ENCODE measurements around the gene ZNF85. TPM values are rescaled to one million over a fixed set of nuclear protein-coding genes. Genes with fewer than 3 reads are reported as not detected.
"Not testable (repeated sequence)": the region's sequence is repeated elsewhere in the genome, so short reads cannot be mapped to it uniquely, and the experiment has no call there.

The ZNF85 gene
- total RNA-seq: 4.8 TPM

GRCh38 chr19:20923077-20923871, at the start of gene ZNF85:
ZNF85 (plus strand) TSS chr19:20923251; CDS start chr19:20923401, 150 bp downstream.
- ATAC-seq (peak; percentile 99), DNase-seq (ENCODE audit: low spot score) (peak; percentile 92)
- intact Hi-C loops (cut with DNase I): no loop called here

GRCh38 chr19:20879501-20879900, 43.5 kb upstream of the ZNF85 start:
- DNase-seq (ENCODE audit: low spot score) (no peak), ATAC-seq (no peak)
- intact Hi-C loops (cut with DNase I): no loop called here

GRCh38 chr19:20912973-20913372, 10.1 kb upstream of the ZNF85 start:
- ATAC-seq: no peak
- DNase-seq (ENCODE audit: low spot score): no peak
- intact Hi-C loops (cut with DNase I): no loop called here

DNA sequence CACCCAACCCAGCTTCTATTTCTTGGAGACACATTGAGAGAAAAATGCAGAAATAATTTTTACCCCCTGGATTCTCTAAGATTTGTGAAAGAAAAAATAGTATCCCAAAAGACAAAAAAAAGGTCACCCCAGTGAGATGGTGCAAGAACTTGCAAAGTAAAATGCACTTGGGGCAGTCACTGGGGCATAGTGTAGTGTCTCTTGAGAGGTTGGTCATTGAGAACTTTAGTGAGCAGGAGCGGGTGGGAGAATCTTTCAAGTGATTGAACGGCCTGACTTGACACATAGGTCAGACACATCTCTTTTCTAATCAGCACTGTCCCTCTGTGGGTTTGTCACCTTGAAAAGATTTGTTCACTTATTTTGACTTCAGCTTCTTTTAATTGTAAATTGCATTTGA, 2.4 kb downstream of the ZNF85 start:
- ATAC-seq: no peak
- intact Hi-C loops (cut with DNase I): no loop called here
- no peak for DNase-seq (ENCODE audit: low spot score)

- intact Hi-C loops (cut with DNase I): no loop called here
- ATAC-seq (no peak), DNase-seq (ENCODE audit: low spot score) (no peak)
Observed at GRCh38 chr19:20926796-20927195, 3.7 kb downstream of the ZNF85 start.

GRCh38 chr19:20928371-20928770, 5.3 kb downstream of the ZNF85 start:
- intact Hi-C loops (cut with DNase I): no loop called here
- no peak for ATAC-seq

GRCh38 chr19:20936322-20936947, 13.4 kb downstream of the ZNF85 start:
- intact Hi-C loops (cut with DNase I); DNase-seq (ENCODE audit: low spot score); ATAC-seq: not testable (repeated sequence)

More at GRCh38 chr19:20928371-20928770, 5.3 kb downstream of the ZNF85 start:
- no peak for DNase-seq (ENCODE audit: low spot score)

- ATAC-seq; intact Hi-C loops (cut with DNase I); DNase-seq (ENCODE audit: low spot score): not testable (repeated sequence)
Observed at GRCh38 chr19:20952561-20953095, 29.6 kb downstream of the ZNF85 start.

- DNase-seq (ENCODE audit: low spot score): no peak
- ATAC-seq: no peak
- intact Hi-C loops (cut with DNase I): no loop called here
Observed at GRCh38 chr19:20964798-20965197, 41.7 kb downstream of the ZNF85 start.

- ATAC-seq (no peak), DNase-seq (ENCODE audit: low spot score) (no peak)
- intact Hi-C loops (cut with DNase I): no loop called here
Observed at GRCh38 chr19:20968092-20968491, 45.0 kb downstream of the ZNF85 start.

DNA sequence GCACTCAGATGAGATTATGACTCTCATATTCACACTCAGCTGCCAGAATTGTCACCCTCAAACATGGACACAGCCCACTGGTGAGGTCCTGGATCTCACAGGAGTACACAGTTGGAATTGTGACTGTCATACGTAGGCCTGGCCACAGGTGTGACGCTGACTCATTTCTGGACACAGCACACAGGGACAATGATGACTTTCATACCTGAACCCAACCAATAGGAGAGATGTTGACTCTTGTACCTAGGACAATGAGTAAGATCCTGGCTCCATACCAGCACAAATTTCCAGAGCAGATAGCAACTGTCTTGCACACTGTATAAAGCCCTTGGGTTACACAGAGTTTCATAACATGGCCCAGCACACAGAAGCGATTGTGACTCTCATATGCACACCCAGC, 46.4 kb downstream of the ZNF85 start:
- no peak for ATAC-seq
- no peak for DNase-seq (ENCODE audit: low spot score)
- intact Hi-C loops (cut with DNase I): no loop called here

- ATAC-seq (no peak), DNase-seq (ENCODE audit: low spot score) (no peak)
- intact Hi-C loops (cut with DNase I): no loop called here
Observed at GRCh38 chr19:20969898-20970297, 46.8 kb downstream of the ZNF85 start.

- intact Hi-C loops (cut with DNase I); ATAC-seq; DNase-seq (ENCODE audit: low spot score): not testable (repeated sequence)
Observed at GRCh38 chr19:20992788-20993187, 69.7 kb downstream of the ZNF85 start.

DNA sequence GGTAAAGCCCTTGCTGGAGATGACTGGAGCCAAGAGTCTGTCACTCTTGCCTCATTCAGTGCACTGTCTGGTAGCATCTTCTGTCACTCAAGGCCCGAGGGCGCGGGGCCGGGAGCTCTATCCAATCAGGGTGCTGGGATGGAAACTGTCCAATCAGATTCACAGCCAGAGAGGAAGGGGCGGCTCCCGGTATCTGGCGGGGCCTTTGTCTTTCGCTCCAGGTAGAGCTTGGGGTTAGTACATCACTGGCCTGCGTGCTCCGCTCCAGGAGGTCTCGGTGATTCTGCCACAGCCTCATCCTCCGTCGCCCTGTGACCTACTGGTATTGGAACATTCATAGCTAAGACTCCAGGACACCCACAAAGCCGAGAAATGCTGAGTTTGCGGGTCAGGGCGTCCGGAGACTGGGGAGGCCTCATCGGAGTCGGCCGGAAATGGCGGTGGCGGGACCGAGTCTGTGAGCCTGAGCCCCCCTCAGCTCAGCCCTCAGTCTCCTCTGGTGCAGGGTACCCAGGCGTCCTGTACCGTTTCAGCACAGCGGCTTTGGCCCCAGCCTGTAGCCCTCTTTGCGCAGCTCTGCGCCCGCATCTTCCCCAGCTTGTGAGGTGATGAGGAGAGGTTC, 76.8 kb downstream of the ZNF85 start:
- intact Hi-C loops (cut with DNase I): no loop called here
- DNase-seq (ENCODE audit: low spot score): peak; percentile 85
- peak; percentile 100 for ATAC-seq

Other genes with a start within 250 kb of the ZNF85 start
- gene ZNF66, start 146.9 kb upstream of the ZNF85 start, total RNA-seq: 6.0 TPM
- gene ZNF430, start 97.4 kb downstream of the ZNF85 start, total RNA-seq: 20.2 TPM
- 10.4 TPM for gene ZNF714, start 159.0 kb downstream of the ZNF85 start, total RNA-seq
- 20.2 TPM for gene ZNF431, start 218.8 kb downstream of the ZNF85 start, total RNA-seq

Data from sciatic nerve (tissue), 2 donors.